Tibial artery (tissue), 4 donors: ENCODE measurements around the gene UBE2H.
"Not testable (repeated sequence)": the region's sequence is repeated elsewhere in the genome, so short reads cannot be mapped to it uniquely, and the experiment has no call there.

Experiments
- DNase-seq, 2 donors: peaks; one replicate each; pipeline ENCODE4 v3.0.0-alpha.2; 2019
- H3K27ac ChIP-seq, 2 donors: fragments of 200-600 bp; sonication (generic) in 1 of 2; 1 replicate in 1 of 2; 2 replicates in 1 of 2; pipeline ENCODE4 v1.5.1; 2018 to 2019; ENCODE audit warnings: mild to moderate bottlenecking in 1 of 2
- H3K27me3 ChIP-seq, 2 donors: fragments of 200-600 bp; sonication (generic) in 1 of 2; one replicate each; pipeline versions ENCODE4 v1.5.1 to v1.6.0; 2016 to 2019
- H3K36me3 ChIP-seq, 3 donors: fragments of 200-600 bp; sonication (generic) in 2 of 3; one replicate each; pipeline ENCODE4 v1.5.1; 2016 to 2019; ENCODE audit warnings: mild to moderate bottlenecking in 2 of 3
- H3K4me1 ChIP-seq, 4 donors: fragments of 200-600 bp; sonication (generic) in 2 of 4; 1 replicate in 3 of 4; 2 replicates in 1 of 4; pipeline ENCODE4 v1.5.1; 2016 to 2019
- H3K4me3 ChIP-seq, 2 donors: fragments of 200-600 bp; sonication (generic) in 1 of 2; 1 replicate in 1 of 2; 2 replicates in 1 of 2; pipeline ENCODE4 v1.5.1; 2018 to 2019; ENCODE audit warnings: mild to moderate bottlenecking in 2 of 2
- H3K9me3 ChIP-seq, 3 donors: fragments of 200-600 bp; sonication (generic) in 1 of 3; one replicate each; pipeline ENCODE4 v1.5.1; 2016 to 2019
- CTCF ChIP-seq, 2 experiments: fragments of 200-600 bp in 1 of 2; fragments of 450-650 bp in 1 of 2; IDR thresholded peaks; one replicate each; pipeline ENCODE4 v1.5.1; 2017 to 2019; ENCODE audit warnings: antibody characterized with exemption in 2 of 2, mild to moderate bottlenecking in 1 of 2, moderate library complexity in 1 of 2
- intact Hi-C: fragments of 100-400 bp; cut with DNase I; formaldehyde crosslinking; loops from one replicate; pipeline ENCODE4 v1.15.0; 2023; ENCODE audit warnings: low total_unique reads

The UBE2H gene

GRCh38 chr7:129898502-129899160 lies 54.1 kb downstream of the UBE2H start:
- intact Hi-C loops, result no loop called here
- DNase-seq, result no peak
- Histone ChIP-seq H3K36me3 (peaks cover 3 to 19% (median 5%) of the 10 kb centered on the region in 3 donors), H3K9me3 (no peaks in the 10 kb centered on the region), H3K4me3 (no peak overlapping the region), H3K4me1 (peaks cover 0 to 69% (median 21%) of the 10 kb centered on the region in 4 donors), H3K27ac (peak overlapping the region; percentile 22 to 40), H3K27me3 (no peaks in the 10 kb centered on the region)
- no peak for TF ChIP-seq CTCF (IDR thresholded peaks at IDR 0.05)

GRCh38 chr7:129898007-129898406 lies 54.8 kb downstream of the UBE2H start:
- peaks cover 0 to 69% (median 21%) of the 10 kb centered on the region in 4 donors for H3K4me1 ChIP-seq
- intact Hi-C loops, result no loop called here
- no peak for DNase-seq
- no peaks in the 10 kb centered on the region for H3K9me3 ChIP-seq
- no peak for TF ChIP-seq CTCF (IDR thresholded peaks at IDR 0.05)
- H3K27ac ChIP-seq, result peak overlapping the region in 1 of 2 donors; percentile 40
- H3K27me3 ChIP-seq, result no peaks in the 10 kb centered on the region
- H3K4me3 ChIP-seq, result no peak overlapping the region
- peaks cover 3 to 16% (median 5%) of the 10 kb centered on the region in 3 donors for H3K36me3 ChIP-seq

- DNase-seq, result no peak
- H3K4me3 ChIP-seq, result no peak overlapping the region
- peaks cover 3 to 16% (median 5%) of the 10 kb centered on the region in 3 donors for H3K36me3 ChIP-seq
- H3K4me1 ChIP-seq, result peaks cover 0 to 72% (median 21%) of the 10 kb centered on the region in 4 donors
- intact Hi-C loops, result no loop called here
- H3K9me3 ChIP-seq, result no peaks in the 10 kb centered on the region
- no peaks in the 10 kb centered on the region for H3K27me3 ChIP-seq
- H3K27ac ChIP-seq, result no peak overlapping the region
- TF ChIP-seq CTCF (IDR thresholded peaks at IDR 0.05), result no peak
Measured at GRCh38 chr7:129896568-129897382, 56.0 kb downstream of the UBE2H start.

GRCh38 chr7:129894184-129894583 lies 58.6 kb downstream of the UBE2H start:
- H3K4me1 ChIP-seq, result peaks cover 0 to 86% (median 24%) of the 10 kb centered on the region in 4 donors
- H3K4me3 ChIP-seq, H3K9me3 ChIP-seq, intact Hi-C loops, H3K27me3 ChIP-seq, H3K27ac ChIP-seq, DNase-seq, H3K36me3 ChIP-seq: not testable (repeated sequence)

- Histone ChIP-seq H3K4me3 (no peak overlapping the region), H3K36me3 (no peaks in the 10 kb centered on the region), H3K27me3 (no peaks in the 10 kb centered on the region), H3K9me3 (no peaks in the 10 kb centered on the region), H3K4me1 (peaks cover 0 to 87% (median 24%) of the 10 kb centered on the region in 4 donors), H3K27ac (no peak overlapping the region)
- intact Hi-C loops, result no loop called here
- DNase-seq, result no peak
- TF ChIP-seq CTCF (IDR thresholded peaks at IDR 0.05), result no peak
Measured at GRCh38 chr7:129890090-129890489, 62.7 kb downstream of the UBE2H start.
